ENCODE measurements around the gene KCNIP1. TPM values are rescaled to one million over a fixed set of nuclear protein-coding genes. Genes with fewer than 3 reads are reported as not detected.

The KCNIP1 gene
- total and polyA plus RNA-seq, 9 of the 15 experiments (the other 6 are each of a cell fraction or from before 2014, with no cell fraction given) = not detected

- TF ChIP-seq ZBTB40 (IDR thresholded peaks at IDR 0.05) (no peak), ZBTB40 (CRISPR knock-in tag; IDR thresholded peaks at IDR 0.05) (no peak)
Observed at GRCh38 chr5:170746075-170746960, 242.5 kb downstream of the KCNIP1 start (continued).
